HT1080 (cell line): ENCODE results near the gene BLNK. TPM values are rescaled to one million over a fixed set of nuclear protein-coding genes. Genes with fewer than 3 reads are reported as not detected.
"Not testable (repeated sequence)": the region's sequence is repeated elsewhere in the genome, so short reads cannot be mapped to it uniquely, and the experiment has no call there.

ENCODE experiments used
- DNase-seq: peaks from one replicate; pipeline ENCODE4 v3.0.0-alpha.2; 2015; ENCODE audit warnings: low read depth
- total RNA-seq: library from RNA; depleted of rRNA; stranded (reverse); fragments of >200 nt; shearing (Covaris generic); gene quantifications from 2 replicates; pipeline ENCODE4 v1.2.3, GENCODE V29; 2014

Gene BLNK
- total RNA-seq, 1 experiment from 2014 or later, result not detected

GRCh38 chr10:96229568-96230030 is 41.8 kb downstream of the BLNK start:
- peak; percentile 66 for DNase-seq

- DNase-seq, result no peak
These were observed 42.9 kb downstream of the BLNK start for GRCh38 chr10:96228408-96228994.

- DNase-seq, result no peak
These were observed 44.2 kb downstream of the BLNK start for GRCh38 chr10:96227206-96227605.

GRCh38 chr10:96225119-96225518 is 46.2 kb downstream of the BLNK start:
- DNase-seq, result no peak

GRCh38 chr10:96222908-96223307 is 48.5 kb downstream of the BLNK start:
- DNase-seq, result no peak

GRCh38 chr10:96222441-96222840 is 48.9 kb downstream of the BLNK start:
- DNase-seq, result no peak

- DNase-seq, result no peak
These were observed 52.5 kb downstream of the BLNK start for GRCh38 chr10:96218826-96219225.

- no peak for DNase-seq
These were observed 53.7 kb downstream of the BLNK start for GRCh38 chr10:96217711-96218110.

- no peak for DNase-seq
These were observed 54.6 kb downstream of the BLNK start for GRCh38 chr10:96216775-96217174.

- no peak for DNase-seq
These were observed 58.5 kb downstream of the BLNK start for GRCh38 chr10:96212911-96213310.

GRCh38 chr10:96211764-96212163 is 59.6 kb downstream of the BLNK start:
- no peak for DNase-seq

- no peak for DNase-seq
These were observed 62.4 kb downstream of the BLNK start for GRCh38 chr10:96208946-96209345.

- no peak for DNase-seq
These were observed 63.1 kb downstream of the BLNK start for GRCh38 chr10:96208271-96208670.

- DNase-seq, result no peak
These were observed 65.8 kb downstream of the BLNK start for GRCh38 chr10:96205580-96205979.

- no peak for DNase-seq
These were observed 69.8 kb downstream of the BLNK start for GRCh38 chr10:96201525-96201924.

- not testable (repeated sequence) for DNase-seq
These were observed 81.9 kb downstream of the BLNK start for GRCh38 chr10:96189505-96189904.

- no peak for DNase-seq
These were observed 82.5 kb downstream of the BLNK start for GRCh38 chr10:96188916-96189315.

- DNase-seq, result no peak
These were observed 82.9 kb downstream of the BLNK start for GRCh38 chr10:96188421-96188820.

- DNase-seq, result no peak
These were observed 94.4 kb downstream of the BLNK start for GRCh38 chr10:96176985-96177384.

- DNase-seq, result no peak
These were observed 98.7 kb downstream of the BLNK start for GRCh38 chr10:96172666-96173065.

GRCh38 chr10:96170230-96170629 is 101.1 kb downstream of the BLNK start:
- DNase-seq, result no peak

GRCh38 chr10:96168546-96168945 is 102.8 kb downstream of the BLNK start:
- no peak for DNase-seq

GRCh38 chr10:96165726-96166125 is 105.6 kb downstream of the BLNK start:
- no peak for DNase-seq

GRCh38 chr10:96153070-96153469 is 118.3 kb downstream of the BLNK start:
- peak; percentile 42 for DNase-seq
